DMS 273 (cell line): Measurements from ENCODE around the gene ZNF521.

Source experiments
- DNase-seq: peaks from one replicate; lab custom pipeline; 2025; ENCODE audit not compliant: unreplicated experiment; lab: John Stamatoyannopoulos, UW

ZNF521 gene

DNA sequence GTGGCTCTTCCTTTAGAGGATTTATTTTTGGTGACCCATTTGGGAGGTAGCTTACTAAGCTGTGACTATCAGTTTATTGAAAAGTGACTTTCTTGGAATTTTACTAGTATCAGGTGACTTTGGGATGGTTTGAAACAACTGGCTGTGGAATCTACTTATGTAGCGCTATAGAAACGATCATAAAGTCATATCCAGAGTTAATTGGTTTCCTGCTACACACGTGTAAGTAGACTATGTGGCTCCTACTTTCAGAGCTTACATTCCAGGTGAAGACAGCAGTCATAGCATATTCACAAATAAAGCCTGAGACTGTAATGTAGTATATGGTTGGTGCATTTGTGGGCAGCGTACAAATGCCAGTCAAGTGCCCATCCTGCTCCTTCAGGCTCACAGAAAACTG is 308.9 kb downstream of the ZNF521 start:
- no peak for DNase-seq

DNA sequence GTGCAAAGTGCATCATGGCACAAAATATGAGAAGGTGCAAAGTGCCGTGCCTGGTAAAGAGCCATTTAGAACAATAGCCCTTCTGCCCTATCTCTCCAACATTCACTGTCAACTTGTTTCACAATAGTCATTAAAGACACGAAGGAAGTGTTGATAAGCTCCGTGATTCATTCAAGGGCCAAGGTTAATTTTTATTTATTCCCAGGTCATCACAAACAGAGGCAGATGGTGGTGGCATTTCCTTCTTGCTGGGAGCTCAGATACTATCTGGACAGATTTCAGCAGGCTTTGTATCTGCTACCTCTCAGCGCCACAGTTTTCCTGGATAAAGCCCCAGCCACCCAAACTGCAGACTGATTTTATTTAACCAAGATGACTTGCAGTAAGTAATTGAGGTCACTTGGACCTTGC is 309.3 kb downstream of the ZNF521 start:
- peak; percentile 42 for DNase-seq

DNA sequence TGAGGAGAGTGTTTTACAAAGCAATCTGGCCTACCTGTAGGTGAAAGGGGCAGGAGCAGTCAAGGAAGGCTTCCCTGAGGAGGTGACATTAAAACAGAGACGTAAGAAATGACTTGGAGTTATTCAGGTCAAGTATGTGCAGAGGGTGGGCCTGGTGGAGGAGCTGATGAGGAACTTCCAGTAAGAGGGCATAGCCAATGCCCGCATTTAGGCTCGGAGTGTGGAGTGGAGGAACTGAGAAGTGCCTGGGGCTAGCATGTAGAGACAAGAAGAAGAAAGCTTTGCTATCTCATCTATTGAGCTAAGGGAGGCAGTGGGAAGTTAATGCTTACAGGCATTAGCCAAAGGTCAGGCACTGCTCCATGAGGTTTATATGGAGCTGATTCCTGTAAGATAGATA is 312.2 kb downstream of the ZNF521 start:
- DNase-seq, result no peak

DNA sequence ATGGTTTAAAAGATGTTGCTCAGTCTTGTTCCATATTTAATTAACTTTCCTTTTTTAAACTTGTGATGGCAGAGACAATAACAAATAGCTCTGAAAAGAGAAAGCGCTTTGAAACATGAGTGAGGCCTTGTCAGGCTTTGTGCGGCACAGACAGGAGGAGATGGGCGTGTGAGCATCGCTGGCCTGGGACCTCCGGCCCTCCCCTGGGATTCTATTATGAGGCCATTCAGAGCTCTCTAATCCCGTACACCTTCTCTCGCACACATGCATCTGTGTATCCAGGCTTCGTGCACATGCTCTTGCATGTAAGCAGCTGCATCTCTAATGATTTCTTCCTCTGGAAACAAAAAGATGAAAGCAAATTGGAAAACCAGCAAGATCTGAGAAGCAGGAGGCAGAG is 313.7 kb downstream of the ZNF521 start:
- no peak for DNase-seq

DNA sequence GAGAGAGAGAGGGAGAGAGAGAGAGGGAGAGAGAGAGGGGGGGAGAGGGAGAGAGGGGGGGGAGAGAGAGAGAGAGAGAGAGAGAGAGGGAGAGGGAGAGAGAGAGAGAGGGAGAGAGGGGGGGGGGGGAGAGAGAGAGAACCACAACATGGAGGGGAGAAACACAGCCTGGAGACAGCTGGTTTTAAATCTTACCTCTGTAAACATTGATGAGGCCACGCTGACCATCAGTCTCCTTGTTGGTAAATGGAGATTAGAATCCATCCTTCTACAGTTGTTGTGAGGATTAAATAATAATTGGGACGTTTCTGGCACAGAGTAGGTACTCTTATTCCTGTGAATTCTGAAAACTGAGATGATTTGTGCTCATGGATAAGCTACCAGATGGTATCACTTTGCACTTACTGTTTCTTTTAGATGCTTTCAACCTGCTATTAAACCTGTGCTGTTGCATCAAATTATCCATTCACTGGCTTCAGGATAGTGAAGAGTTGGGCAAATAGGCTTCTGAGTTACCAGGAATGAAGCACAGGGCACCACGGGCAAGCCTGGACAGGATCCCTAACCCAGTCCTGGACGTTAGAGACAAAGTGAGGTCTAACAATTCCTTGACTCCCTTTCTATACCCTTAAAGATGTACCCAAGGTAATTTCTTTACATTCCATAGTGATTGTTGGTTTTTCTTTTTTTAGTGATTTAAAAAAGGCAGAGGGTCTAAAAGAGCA is 318.1 kb downstream of the ZNF521 start:
- peak; percentile 40 for DNase-seq

DNA sequence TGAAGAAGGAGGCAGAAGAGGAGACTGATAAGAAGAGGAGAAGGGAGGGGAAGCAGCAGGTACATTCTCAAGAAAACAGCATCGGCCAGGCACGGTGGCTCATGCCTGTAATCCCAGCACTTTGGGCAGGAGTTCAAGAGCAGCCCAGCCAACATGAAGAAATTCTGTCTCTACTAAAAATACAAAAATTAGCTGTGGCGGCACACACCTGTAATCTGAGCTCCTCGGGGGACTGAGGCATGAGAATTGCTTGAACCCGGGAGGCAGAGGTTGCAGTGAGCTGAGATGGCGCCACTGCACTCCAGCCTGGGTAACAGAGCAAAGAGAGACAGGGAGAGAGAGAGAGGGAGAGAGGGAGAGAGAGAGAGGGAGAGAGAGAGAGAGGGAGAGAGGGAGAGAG is 318.8 kb downstream of the ZNF521 start:
- DNase-seq, result peak; percentile 24

DNA sequence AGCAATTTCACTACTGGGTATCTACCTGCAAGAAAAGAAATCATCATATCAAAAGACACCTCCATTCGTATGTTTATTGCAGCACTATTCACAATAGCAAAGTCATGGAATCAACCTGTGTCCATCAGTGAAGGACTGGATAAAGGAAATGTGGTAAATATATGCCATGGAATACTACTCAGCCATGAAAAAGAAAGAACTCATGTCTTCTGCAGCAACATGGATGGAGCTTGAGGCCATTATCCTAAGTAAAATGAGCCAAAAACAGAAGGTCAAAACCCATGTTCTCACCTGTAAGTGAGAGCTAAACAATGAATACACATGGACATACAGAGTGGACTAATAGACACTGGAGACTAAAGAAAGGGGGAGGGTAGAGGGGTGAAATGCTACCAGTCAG is 322.2 kb downstream of the ZNF521 start:
- DNase-seq, result no peak

DNA sequence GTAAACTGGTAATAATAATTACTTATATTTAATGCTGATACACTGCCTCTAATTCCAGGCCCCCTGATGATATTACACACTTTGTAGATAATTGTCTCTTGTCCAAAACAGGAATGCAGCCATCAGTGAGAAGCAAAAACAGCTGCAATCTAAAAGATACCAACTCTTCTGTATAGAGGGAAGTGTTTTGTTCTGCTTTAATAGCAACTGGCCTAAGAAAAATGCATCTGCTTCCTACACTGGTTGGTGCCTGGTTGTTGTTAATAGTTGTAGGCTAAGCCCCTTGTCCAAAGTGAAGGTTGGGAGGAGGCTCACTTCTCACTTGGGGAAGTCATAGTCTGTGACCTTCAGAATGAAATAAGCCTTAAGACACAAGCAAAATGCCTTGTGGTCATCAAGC is 332.0 kb downstream of the ZNF521 start:
- DNase-seq, result no peak

DNA sequence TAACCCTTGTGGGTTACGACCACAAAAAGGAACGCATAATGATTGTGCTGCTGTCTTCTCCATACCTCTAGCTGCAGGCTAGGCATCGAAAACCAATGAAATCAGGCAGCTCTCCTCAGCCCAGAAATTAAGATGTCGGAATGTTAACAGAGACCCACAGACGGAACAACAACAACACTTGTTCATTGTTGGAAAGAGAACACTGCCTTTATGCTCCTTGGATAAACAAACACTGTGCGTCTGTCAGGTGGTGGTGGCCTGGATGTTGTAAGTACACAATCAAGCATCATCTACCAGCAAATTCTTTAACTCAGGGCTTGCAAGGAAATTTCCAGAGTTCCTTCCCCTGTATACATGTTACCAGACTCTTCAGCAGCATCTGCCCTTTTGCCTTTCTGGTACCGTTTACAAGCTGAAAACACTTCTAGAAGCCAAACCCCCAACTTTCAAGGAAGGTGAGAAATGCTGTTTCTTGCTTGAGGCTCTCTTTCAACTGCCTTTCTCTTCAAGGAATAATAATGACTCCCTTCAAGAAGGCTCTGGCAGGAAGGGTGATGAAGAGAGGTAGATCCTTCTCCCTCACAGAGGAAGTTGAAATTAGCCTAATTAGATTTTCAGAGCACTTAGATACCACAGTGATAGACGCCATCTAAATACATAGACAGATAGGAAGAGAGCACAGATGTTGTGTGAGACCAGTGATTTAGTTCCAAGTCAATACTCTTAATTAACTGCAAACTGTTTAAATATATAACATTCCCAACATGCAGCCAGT is 332.7 kb downstream of the ZNF521 start:
- no peak for DNase-seq

DNA sequence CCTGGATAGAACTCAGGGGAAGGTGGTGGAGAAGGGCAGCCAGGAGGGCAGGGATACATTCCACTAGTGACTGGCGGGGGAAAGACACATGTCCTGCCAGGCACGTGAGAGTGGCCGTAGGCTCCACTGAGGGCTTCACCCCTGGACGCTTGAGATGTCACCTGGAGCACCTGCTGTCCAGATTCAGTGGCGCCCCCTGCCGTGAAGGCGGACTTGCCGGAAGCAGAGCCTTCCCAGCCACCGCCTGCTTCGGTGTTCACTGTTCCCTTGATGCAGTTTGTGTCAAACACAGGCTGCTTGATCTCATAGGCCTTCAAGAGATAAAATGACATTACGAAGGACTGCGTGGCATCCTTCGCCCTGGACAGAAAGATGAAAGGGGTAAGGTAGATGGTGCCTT is 335.3 kb downstream of the ZNF521 start:
- DNase-seq, result no peak

DNA sequence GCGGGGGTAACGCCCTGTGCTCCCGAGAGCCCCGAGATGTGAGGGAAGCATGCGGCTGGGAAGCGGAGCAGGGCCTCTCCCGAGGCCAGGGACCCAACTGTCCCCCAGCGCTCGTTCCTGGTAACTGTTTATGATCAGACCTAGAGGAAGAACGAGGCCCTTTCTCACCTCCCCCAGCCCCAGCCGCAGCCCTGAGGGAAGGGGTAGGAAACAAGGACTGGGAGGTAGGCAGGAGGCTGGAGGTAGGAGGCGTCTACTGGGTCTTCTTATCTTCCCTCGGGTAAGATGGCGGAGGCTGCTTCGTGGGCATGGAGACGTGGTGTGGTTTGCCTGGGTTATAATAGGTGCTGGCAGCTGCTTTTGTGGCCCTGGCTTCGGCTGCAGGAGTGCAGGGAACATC is 335.8 kb downstream of the ZNF521 start:
- DNase-seq, result no peak
